HepG2 (cell line): ENCODE results near the gene ADIPOR2. TPM values are rescaled to one million over a fixed set of nuclear protein-coding genes. Genes with fewer than 3 reads are reported as not detected.

ENCODE experiments used
- ATAC-seq: fragments of 200-7000 bp; cut with Tn5 transposase; 3 replicates; pipeline ENCODE4 v1.9.1; 2020; ENCODE audit warnings: mild to moderate bottlenecking, moderate library complexity
- BruUV-seq: library from RNA; stranded (reverse); fragments of 400-500 nt; replicated peaks from 2 replicates; lab custom pipeline; 2021; lab: Mats Ljungman, UMichigan
- CTCF ChIA-PET: fragments of 300-600 bp; formaldehyde crosslinking; extraction: SDS; loops from one replicate; lab custom pipeline; 2021; ENCODE audit warnings: low total read pairs, inconsistent platforms, low intra/inter-chr PET ratio; lab: Yijun Ruan, JAX
- POLR2A ChIA-PET: fragments of 350-600 bp; sonication (Branson Sonifier 250); formaldehyde crosslinking; loops from one replicate; lab custom pipeline; 2020; ENCODE audit warnings: antibody characterized with exemption, inconsistent platforms; lab: Yijun Ruan, JAX
- DNase-seq: peaks from one replicate; pipeline ENCODE4 v3.0.0-alpha.2; 2015; ENCODE audit warnings: low spot score
- FAIRE-seq: peaks from 3 replicates; lab custom pipeline; 2011; peaks lifted over from hg19 to GRCh38; lab: Jason Lieb, UNC
- H2AFZ ChIP-seq: one replicate; pipeline ENCODE4 v1.6.1; 2011; ENCODE audit warnings: low read length, inconsistent platforms
- H3K27ac ChIP-seq: fragments of 300-600 bp; 3 replicates; pipeline ENCODE4 v1.8.0; 2011; ENCODE audit warnings: mixed run types, mild to moderate bottlenecking, mixed read lengths, low read length, inconsistent platforms; ENCODE audit not compliant: insufficient read depth; ENCODE audit errors: extremely low read length
- H3K27me3 ChIP-seq, 2 experiments: fragments of 200-600 bp in 1 of 2; 2 replicates in 1 of 2; 3 replicates in 1 of 2; pipeline versions ENCODE4 v1.6.0 to v1.8.0; 2011; ENCODE audit warnings: low read length in 2 of 2, mild to moderate bottlenecking in 2 of 2, moderate library complexity in 2 of 2, inconsistent platforms in 1 of 2; ENCODE audit not compliant: insufficient read depth in 2 of 2, control insufficient read depth in 1 of 2
- H3K36me3 ChIP-seq, 2 experiments: fragments of 200-600 bp in 1 of 2; replicated peaks in 1 of 2; 2 replicates in 1 of 2; 3 replicates in 1 of 2; pipeline versions ENCODE4 v1.5.1 to v1.8.0; 2011; ENCODE audit warnings: low read length in 2 of 2, inconsistent platforms in 1 of 2; ENCODE audit not compliant: insufficient read depth in 2 of 2, control insufficient read depth in 1 of 2
- H3K4me1 ChIP-seq: 2 replicates; pipeline ENCODE4 v1.5.1; 2012; ENCODE audit warnings: low read length, inconsistent platforms; ENCODE audit not compliant: insufficient read depth
- H3K4me2 ChIP-seq: 2 replicates; pipeline ENCODE4 v1.6.0; 2011; ENCODE audit warnings: low read depth, low read length, inconsistent platforms
- H3K4me3 ChIP-seq, 3 experiments: fragments of 200-600 bp in 1 of 3; sonication (generic), shearing (Covaris generic) in 1 of 3; replicated peaks in 1 of 3; 2 replicates each; pipeline ENCODE4 v1.5.1; 2011 to 2016; ENCODE audit warnings: low read length in 3 of 3, inconsistent platforms in 2 of 3, low read depth in 2 of 3, mild to moderate bottlenecking in 2 of 3, control low read depth in 1 of 3, mixed read lengths in 1 of 3; ENCODE audit not compliant: insufficient read depth in 1 of 3
- H3K79me2 ChIP-seq: one replicate; pipeline ENCODE4 v1.6.1; 2011; ENCODE audit warnings: low read length, inconsistent platforms; ENCODE audit not compliant: insufficient read depth
- H3K9ac ChIP-seq: 2 replicates; pipeline ENCODE4 v1.6.0; 2011; ENCODE audit warnings: mild to moderate bottlenecking, low read depth, low read length, inconsistent platforms; ENCODE audit not compliant: insufficient read depth
- H3K9me3 ChIP-seq: 2 replicates; pipeline ENCODE4 v1.5.1; 2012; ENCODE audit warnings: mild to moderate bottlenecking, low read length
- H4K20me1 ChIP-seq: 2 replicates; pipeline ENCODE4 v1.6.0; 2011; ENCODE audit warnings: inconsistent platforms, mild to moderate bottlenecking, low read length, moderate library complexity; ENCODE audit not compliant: insufficient read depth
- ELF3 ChIP-seq: IDR thresholded peaks from 2 replicates; pipeline ENCODE4 v1.6.1; 2016; ENCODE audit warnings: missing genetic modification reagents, missing compliant biosample characterization
- GABPA ChIP-seq, 2 experiments: IDR thresholded peaks; 2 replicates each; pipeline ENCODE4 v1.6.1; 2011 to 2016; ENCODE audit warnings: low read depth in 2 of 2, low read length in 1 of 2, missing biosample characterization in 1 of 2, missing genetic modification characterization in 1 of 2
- HOXA5 ChIP-seq: sonication (generic); formaldehyde crosslinking; IDR thresholded peaks from 2 replicates; pipeline ENCODE4 v1.4.0; 2020; ENCODE audit warnings: missing genetic modification reagents
- NFKB2 ChIP-seq: sonication (generic); formaldehyde crosslinking; IDR thresholded peaks from 2 replicates; pipeline ENCODE4 v1.4.0; 2020; ENCODE audit warnings: missing genetic modification reagents, borderline replicate concordance
- U2AF2 ChIP-seq: fragments of 200-400 bp; formaldehyde crosslinking; IDR thresholded peaks from 2 replicates; pipeline ENCODE4 v1.6.1; 2017; ENCODE audit warnings: low read depth, mild to moderate bottlenecking, low read length
- ZEB1 ChIP-seq: IDR thresholded peaks from 2 replicates; pipeline ENCODE4 v1.6.1; 2012; ENCODE audit warnings: mild to moderate bottlenecking, low read depth, inconsistent platforms; ENCODE audit not compliant: insufficient replicate concordance
- WGBS: methylation state at CpG from one replicate; pipeline ENCODE4 v1.1.6; 2017; ENCODE audit warnings: low lambda C conversion rate; 5-methylcytosine and 5-hydroxymethylcytosine counted together
- in situ Hi-C: cut with HindIII; loops from 2 replicates; pipeline ENCODE4 v1.10.0; 2017; ENCODE audit warnings: low pct_unique_long_range_greater_than_20kb; ENCODE audit not compliant: extremely low pct_ligation_motif_present
- intact Hi-C: fragments of 100-400 bp; cut with micrococcal nuclease; formaldehyde crosslinking; loops from one replicate; pipeline ENCODE4 v1.10.0; 2022; ENCODE audit not compliant: unreplicated experiment
- polyA plus RNA-seq, 8 experiments: library from polyadenylated mRNA; depleted of rRNA in 3 of 8; stranded (reverse) in 7 of 8; unstranded in 1 of 8; fragments of >200 nt; fragmentation: Illumina TruSeq in 4 of 8; extraction: Trizol in 4 of 8; gene quantifications; 2 replicates each; pipeline versions ENCODE4 v1.2.1 to v1.2.3, GENCODE V29; 2011 to 2016; ENCODE audit warnings: low read depth in 4 of 8, missing spikeins in 1 of 8, mixed read lengths in 1 of 8; ENCODE audit not compliant: insufficient read depth in 1 of 8
- total RNA-seq, 5 experiments: library from RNA; depleted of rRNA; stranded (reverse); fragments of >200 nt; fragmentation: Illumina TruSeq; extraction: Trizol; gene quantifications; 2 replicates each; pipeline ENCODE4 v1.2.3, GENCODE V29; 2016; ENCODE audit warnings: low read depth in 1 of 5
- TF ChIP-seq, protein P1 (sequence below): sonication (generic); formaldehyde crosslinking; IDR thresholded peaks from 2 replicates; pipeline ENCODE4 v1.4.0; 2020; ENCODE audit warnings: missing genetic modification reagents, borderline replicate concordance
- TF ChIP-seq, protein P2 (sequence below): sonication (generic); formaldehyde crosslinking; IDR thresholded peaks from 2 replicates; pipeline ENCODE4 v1.8.1; 2023; ENCODE audit warnings: mild to moderate bottlenecking, missing genetic modification reagents

Gene ADIPOR2
- total and polyA plus RNA-seq, 2 of the 13 experiments (the other 11 are each of a cell fraction or from before 2014, with no cell fraction given) = 35.2 to 52.2 TPM

DNA sequence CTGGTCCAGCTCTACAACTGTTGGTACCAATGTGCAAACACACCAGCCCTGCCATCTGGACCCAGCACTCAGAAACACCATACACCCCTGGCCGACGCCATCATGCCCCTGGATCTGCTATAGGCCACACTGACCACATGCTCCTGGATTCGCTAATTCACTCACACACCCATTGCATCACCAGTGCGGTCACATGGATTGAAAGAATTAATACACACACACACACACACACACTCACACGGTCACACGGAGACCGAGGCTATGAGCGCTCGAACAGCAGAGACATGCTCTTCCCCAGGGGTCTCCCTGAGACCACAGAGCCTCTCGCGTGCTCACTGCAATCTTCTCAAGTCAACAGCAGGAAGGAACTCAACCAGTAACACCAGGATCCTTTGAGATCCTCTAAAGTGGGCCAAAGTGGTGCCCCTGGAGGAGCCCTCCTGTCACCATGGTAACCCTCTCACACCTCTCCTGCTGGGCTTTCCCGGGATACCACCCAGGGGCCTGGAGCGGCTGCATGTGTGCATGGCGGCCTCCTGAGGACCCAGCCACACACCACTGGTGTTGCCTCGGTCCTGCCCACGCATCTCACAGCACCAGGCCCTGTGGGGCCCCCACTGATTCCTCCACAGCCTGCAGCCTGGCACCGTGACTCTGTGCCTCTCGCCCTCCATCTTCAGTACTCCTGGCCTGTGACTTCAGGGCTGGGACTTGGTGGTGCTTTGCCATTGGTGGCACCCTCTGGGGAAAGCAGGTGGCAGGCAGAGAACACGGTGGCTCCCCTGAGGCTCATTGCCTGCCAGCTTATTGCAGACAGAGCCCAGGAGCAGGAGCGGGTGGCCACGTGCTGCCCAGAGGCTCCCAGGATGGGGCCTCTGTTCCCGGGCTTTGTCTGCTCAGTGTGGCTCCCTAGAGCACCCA is 144.6 kb downstream of the ADIPOR2 start (continued):
- TF ChIP-seq, protein P1, sequence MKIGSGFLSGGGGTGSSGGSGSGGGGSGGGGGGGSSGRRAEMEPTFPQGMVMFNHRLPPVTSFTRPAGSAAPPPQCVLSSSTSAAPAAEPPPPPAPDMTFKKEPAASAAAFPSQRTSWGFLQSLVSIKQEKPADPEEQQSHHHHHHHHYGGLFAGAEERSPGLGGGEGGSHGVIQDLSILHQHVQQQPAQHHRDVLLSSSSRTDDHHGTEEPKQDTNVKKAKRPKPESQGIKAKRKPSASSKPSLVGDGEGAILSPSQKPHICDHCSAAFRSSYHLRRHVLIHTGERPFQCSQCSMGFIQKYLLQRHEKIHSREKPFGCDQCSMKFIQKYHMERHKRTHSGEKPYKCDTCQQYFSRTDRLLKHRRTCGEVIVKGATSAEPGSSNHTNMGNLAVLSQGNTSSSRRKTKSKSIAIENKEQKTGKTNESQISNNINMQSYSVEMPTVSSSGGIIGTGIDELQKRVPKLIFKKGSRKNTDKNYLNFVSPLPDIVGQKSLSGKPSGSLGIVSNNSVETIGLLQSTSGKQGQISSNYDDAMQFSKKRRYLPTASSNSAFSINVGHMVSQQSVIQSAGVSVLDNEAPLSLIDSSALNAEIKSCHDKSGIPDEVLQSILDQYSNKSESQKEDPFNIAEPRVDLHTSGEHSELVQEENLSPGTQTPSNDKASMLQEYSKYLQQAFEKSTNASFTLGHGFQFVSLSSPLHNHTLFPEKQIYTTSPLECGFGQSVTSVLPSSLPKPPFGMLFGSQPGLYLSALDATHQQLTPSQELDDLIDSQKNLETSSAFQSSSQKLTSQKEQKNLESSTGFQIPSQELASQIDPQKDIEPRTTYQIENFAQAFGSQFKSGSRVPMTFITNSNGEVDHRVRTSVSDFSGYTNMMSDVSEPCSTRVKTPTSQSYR (CRISPR knock-in tag) = no peak
- TF ChIP-seq NFKB2 (no peak), U2AF2 (no peak), ELF3 (CRISPR knock-in tag) (no peak), ZEB1 (no peak), GABPA (IDR thresholded peaks at IDR 0.05; ENCODE audit: low read depth, low read length) (no peak), GABPA (CRISPR knock-in tag; IDR thresholded peaks at IDR 0.05; ENCODE audit: low read depth) (no peak)

DNA sequence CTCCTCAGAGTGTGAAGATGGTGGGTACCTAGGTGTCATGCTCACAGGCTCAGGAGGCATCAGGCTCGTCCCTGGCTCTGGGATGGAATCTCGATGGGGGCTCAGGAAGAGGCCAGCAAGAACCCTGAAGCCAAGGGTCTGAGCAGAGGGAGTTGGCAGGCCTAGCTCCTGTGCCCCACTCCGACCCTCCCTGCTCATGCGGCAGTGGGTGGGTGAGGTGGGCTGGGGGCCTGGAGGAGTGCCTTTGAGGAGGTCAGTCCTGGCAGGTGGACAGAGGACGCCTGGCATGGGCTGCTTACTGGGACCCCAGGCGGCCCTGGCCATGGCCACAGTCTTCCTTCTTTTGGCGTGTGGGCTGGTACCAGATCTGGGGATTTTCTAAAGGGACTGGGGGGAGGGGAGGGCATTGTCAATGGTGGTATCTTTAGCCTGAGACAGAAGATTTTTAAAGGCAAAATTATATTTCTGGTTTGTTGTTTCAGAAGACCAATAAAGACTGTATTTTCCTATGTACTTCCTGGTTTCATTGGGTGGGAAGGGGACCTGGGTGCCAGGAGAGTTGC is 145.5 kb downstream of the ADIPOR2 start:
- Histone ChIP-seq H3K36me3 (no peaks in the 10 kb centered on the region), H3K9ac (no peak overlapping the region), H3K9me3 (no peaks in the 10 kb centered on the region), H4K20me1 (no peaks in the 10 kb centered on the region), H2AFZ (no peak overlapping the region), H3K4me1 (peaks cover 58% of the 10 kb centered on the region), H3K4me3 (no peak overlapping the region), H3K79me2 (no peaks in the 10 kb centered on the region), H3K4me2 (peak overlapping the region; percentile 46; the same call in 1 of the 2 replicates), H3K27ac (no peak overlapping the region), H3K27me3 (peaks cover 4 to 38% of the 10 kb centered on the region in 2 experiments; a peak in 4 of 5 replicates)
- ChIA-PET CTCF (no interaction called here), POLR2A (interaction anchor here (1.0 to 2.5 kb wide), 2 partner anchors 11 to 24 kb away, joined by 3 to 31 read pairs; no protein-coding TSS in a partner anchor)
- in situ Hi-C loops = no loop called here
- TF ChIP-seq, protein P2, sequence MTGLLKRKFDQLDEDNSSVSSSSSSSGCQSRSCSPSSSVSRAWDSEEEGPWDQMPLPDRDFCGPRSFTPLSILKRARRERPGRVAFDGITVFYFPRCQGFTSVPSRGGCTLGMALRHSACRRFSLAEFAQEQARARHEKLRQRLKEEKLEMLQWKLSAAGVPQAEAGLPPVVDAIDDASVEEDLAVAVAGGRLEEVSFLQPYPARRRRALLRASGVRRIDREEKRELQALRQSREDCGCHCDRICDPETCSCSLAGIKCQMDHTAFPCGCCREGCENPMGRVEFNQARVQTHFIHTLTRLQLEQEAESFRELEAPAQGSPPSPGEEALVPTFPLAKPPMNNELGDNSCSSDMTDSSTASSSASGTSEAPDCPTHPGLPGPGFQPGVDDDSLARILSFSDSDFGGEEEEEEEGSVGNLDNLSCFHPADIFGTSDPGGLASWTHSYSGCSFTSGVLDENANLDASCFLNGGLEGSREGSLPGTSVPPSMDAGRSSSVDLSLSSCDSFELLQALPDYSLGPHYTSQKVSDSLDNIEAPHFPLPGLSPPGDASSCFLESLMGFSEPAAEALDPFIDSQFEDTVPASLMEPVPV (CRISPR knock-in tag) = 0 out of 2 replicates have a peak, but pooled peaks have one; percentile 59
- no peak for TF ChIP-seq HOXA5 (CRISPR knock-in tag)
- no CpG with 5 or more reads among the region's 7 CpGs for WGBS
- ATAC-seq (no peak), DNase-seq (no peak), FAIRE-seq (no peak)
- BruUV-seq = no TSS peak
- intact Hi-C loops = no loop called here
